GM23338 (cell line): Measurements from ENCODE around the gene GLRX2. TPM values are rescaled to one million over a fixed set of nuclear protein-coding genes. Genes with fewer than 3 reads are reported as not detected.

ENCODE experiments used
- ATAC-seq: fragments of 200-7000 bp; cut with Tn5 transposase; 3 replicates; pipeline ENCODE4 v1.9.1; 2020
- DNase-seq: peaks from one replicate; pipeline ENCODE4 v3.0.0-alpha.2; 2015; ENCODE audit warnings: low spot score
- H2AFZ ChIP-seq: fragments of 200-600 bp; sonication (generic); 2 replicates; pipeline ENCODE4 v1.8.0; 2016; ENCODE audit warnings: antibody characterized with exemption, mild to moderate bottlenecking, moderate library complexity
- H3F3A ChIP-seq: fragments of 200-600 bp; sonication (generic); replicated peaks from 2 replicates; pipeline ENCODE4 v1.8.0; 2017; ENCODE audit warnings: antibody characterized with exemption, mixed run types, low read depth
- H3K27ac ChIP-seq: fragments of 200-600 bp; sonication (generic); 2 replicates; pipeline ENCODE4 v1.6.1; 2016; ENCODE audit warnings: low read depth
- H3K27me3 ChIP-seq: fragments of 200-600 bp; sonication (generic); 2 replicates; pipeline ENCODE4 v1.8.0; 2016; ENCODE audit warnings: mild to moderate bottlenecking, mixed run types, moderate library complexity; ENCODE audit not compliant: insufficient read depth
- H3K36me3 ChIP-seq: fragments of 200-600 bp; sonication (generic); 2 replicates; pipeline ENCODE4 v1.8.0; 2016; ENCODE audit warnings: mild to moderate bottlenecking; ENCODE audit not compliant: insufficient read depth
- H3K4me1 ChIP-seq: fragments of 200-600 bp; sonication (generic); 2 replicates; pipeline ENCODE4 v1.8.0; 2016; ENCODE audit warnings: mild to moderate bottlenecking, moderate library complexity; ENCODE audit not compliant: insufficient read depth
- H3K4me2 ChIP-seq: fragments of 200-600 bp; sonication (generic); 2 replicates; pipeline ENCODE4 v1.7.1; 2017; ENCODE audit warnings: mixed run types
- H3K4me3 ChIP-seq: fragments of 200-600 bp; sonication (generic); 2 replicates; pipeline ENCODE4 v1.6.1; 2016; ENCODE audit warnings: mixed run types
- H3K79me2 ChIP-seq: fragments of 200-600 bp; sonication (generic); replicated peaks from 2 replicates; pipeline ENCODE4 v1.8.0; 2017; ENCODE audit warnings: mild to moderate bottlenecking; ENCODE audit not compliant: insufficient read depth
- H3K9me2 ChIP-seq: fragments of 200-600 bp; sonication (generic); 2 replicates; pipeline ENCODE4 v1.8.0; 2017; ENCODE audit not compliant: insufficient read depth
- H4K20me1 ChIP-seq: fragments of 200-600 bp; sonication (generic); replicated peaks from 2 replicates; pipeline ENCODE4 v1.8.0; 2017; ENCODE audit warnings: mild to moderate bottlenecking; ENCODE audit not compliant: insufficient read depth
- H3K27ac Mint-ChIP-seq: 2 replicates; pipeline ENCODE4 v1.8.0; 2020; ENCODE audit warnings: inconsistent platforms, mild to moderate bottlenecking, moderate library complexity, mixed read lengths
- H3K27me3 Mint-ChIP-seq: 3 replicates; pipeline ENCODE4 v1.8.0; 2022; ENCODE audit warnings: low read depth, mild to moderate bottlenecking, moderate library complexity, mixed read lengths, inconsistent platforms; ENCODE audit not compliant: insufficient read depth, poor library complexity
- H3K36me3 Mint-ChIP-seq: 3 replicates; pipeline ENCODE4 v1.8.0; 2021; ENCODE audit warnings: low read depth, mild to moderate bottlenecking, inconsistent platforms, moderate library complexity, mixed read lengths
- H3K4me1 Mint-ChIP-seq: 3 replicates; pipeline ENCODE4 v1.8.0; 2020; ENCODE audit warnings: mild to moderate bottlenecking, inconsistent platforms, mixed read lengths
- H3K4me3 Mint-ChIP-seq: 3 replicates; pipeline ENCODE4 v1.8.0; 2021; ENCODE audit warnings: moderate library complexity, mild to moderate bottlenecking, inconsistent platforms, mixed read lengths
- H3K9me3 Mint-ChIP-seq: 3 replicates; pipeline ENCODE4 v1.8.0; 2020; ENCODE audit warnings: moderate library complexity, mild to moderate bottlenecking, inconsistent platforms, mixed read lengths
- CREB1 ChIP-seq: fragments of 250-450 bp; sonication (Bioruptor Pico); IDR thresholded peaks from 2 replicates; pipeline ENCODE4 v1.5.0; 2020; ENCODE audit warnings: low read depth, mild to moderate bottlenecking, moderate library complexity
- CTCF ChIP-seq, 2 experiments: fragments of 200-600 bp in 1 of 2; sonication (generic) in 1 of 2; conservative IDR thresholded peaks; 2 replicates each; pipeline versions ENCODE4 v1.5.1 to v1.6.1; 2016 to 2017; ENCODE audit warnings: antibody characterized with exemption in 2 of 2, low read depth in 2 of 2, mild to moderate bottlenecking in 2 of 2, moderate library complexity in 1 of 2
- ETS1 ChIP-seq: IDR thresholded peaks from 2 replicates; pipeline ENCODE4 v1.6.1; 2016; ENCODE audit warnings: antibody characterized with exemption
- EZH2 ChIP-seq: fragments of 200-600 bp; sonication (generic); IDR thresholded peaks from one replicate; pipeline ENCODE4 v1.8.0; 2017; ENCODE audit warnings: antibody characterized with exemption, mild to moderate bottlenecking, low read depth; ENCODE audit not compliant: unreplicated experiment
- EZH2phosphoT487 ChIP-seq: fragments of 200-600 bp; sonication (generic); IDR thresholded peaks from one replicate; pipeline ENCODE4 v1.8.1; 2018; ENCODE audit warnings: antibody characterized with exemption; ENCODE audit not compliant: unreplicated experiment
- JUNB ChIP-seq: IDR thresholded peaks from one replicate; pipeline ENCODE4 v1.6.1; 2016; ENCODE audit warnings: antibody characterized with exemption; ENCODE audit not compliant: unreplicated experiment
- NANOG ChIP-seq: IDR thresholded peaks from 2 replicates; pipeline ENCODE4 v1.6.1; 2016; ENCODE audit warnings: antibody characterized with exemption, borderline replicate concordance
- POLR2AphosphoS5 ChIP-seq: IDR thresholded peaks from 2 replicates; pipeline ENCODE4 v1.6.1; 2016; ENCODE audit warnings: antibody characterized with exemption, low read depth
- REST ChIP-seq: IDR thresholded peaks from one replicate; pipeline ENCODE4 v1.6.1; 2018; ENCODE audit warnings: antibody characterized with exemption; ENCODE audit not compliant: unreplicated experiment
- STAT1 ChIP-seq: IDR thresholded peaks from one replicate; pipeline ENCODE4 v1.6.1; 2016; ENCODE audit warnings: antibody characterized with exemption; ENCODE audit not compliant: unreplicated experiment
- ZNF114 ChIP-seq: fragments of 250-450 bp; sonication (Bioruptor Pico); IDR thresholded peaks from 2 replicates; pipeline ENCODE4 v1.5.0; 2020; ENCODE audit warnings: mild to moderate bottlenecking, moderate library complexity
- ZNF331 ChIP-seq: fragments of 250-450 bp; sonication (Bioruptor Pico); IDR thresholded peaks from 2 replicates; pipeline ENCODE4 v1.5.0; 2020; ENCODE audit warnings: low read depth, mild to moderate bottlenecking, moderate library complexity
- polyA plus RNA-seq: library from polyadenylated mRNA; unstranded; fragments of >200 nt; fragmentation: Nextera tagmentation; extraction: Ambion mirVana; gene quantifications from 2 replicates; pipeline ENCODE4 v1.2.1, GENCODE V29; 2016
- total RNA-seq: library from RNA; depleted of rRNA; stranded (reverse); fragments of >200 nt; shearing (Covaris generic); gene quantifications from 2 replicates; pipeline ENCODE4 v1.2.3, GENCODE V29; 2014
- TF ChIP-seq, protein P1 (sequence below): fragments of 250-450 bp; sonication (Bioruptor Pico); IDR thresholded peaks from 2 replicates; pipeline ENCODE4 v1.5.0; 2020; ENCODE audit warnings: mild to moderate bottlenecking, moderate library complexity

GLRX2 gene
- total and polyA plus RNA-seq, 2 experiments from 2014 or later: 7.7 to 28.3 TPM

- Histone ChIP-seq H3K4me2 (no peak overlapping the region), H3F3A (no peaks in the 10 kb centered on the region), H3K9me2 (no peaks in the 10 kb centered on the region), H4K20me1 (no peaks in the 10 kb centered on the region), H3K4me3 (no peak overlapping the region), H3K4me1 (peaks cover 25% of the 10 kb centered on the region), H3K79me2 (no peaks in the 10 kb centered on the region), H3K36me3 (no peaks in the 10 kb centered on the region), H2AFZ (peak overlapping the region; percentile 53; the same call in 1 of the 2 replicates), H3K27me3 (no peaks in the 10 kb centered on the region), H3K27ac (no peak overlapping the region)
- H3K27me3 Mint-ChIP-seq: peaks cover 2% of the 10 kb centered on the region
- no peaks in the 10 kb centered on the region for H3K36me3 Mint-ChIP-seq
- no peak overlapping the region for H3K4me3 Mint-ChIP-seq
- TF ChIP-seq STAT1 (no peak), ETS1 (no peak), CREB1 (no peak), JUNB (no peak), EZH2phosphoT487 (no peak), NANOG (no peak), REST (no peak), EZH2 (no peak), CTCF (conservative IDR thresholded peaks at IDR 0.05; ENCODE audit: low read depth in 2 of 2) (no peak), ZNF114 (no peak), POLR2AphosphoS5 (no peak), ZNF331 (no peak)
- TF ChIP-seq, protein P1, sequence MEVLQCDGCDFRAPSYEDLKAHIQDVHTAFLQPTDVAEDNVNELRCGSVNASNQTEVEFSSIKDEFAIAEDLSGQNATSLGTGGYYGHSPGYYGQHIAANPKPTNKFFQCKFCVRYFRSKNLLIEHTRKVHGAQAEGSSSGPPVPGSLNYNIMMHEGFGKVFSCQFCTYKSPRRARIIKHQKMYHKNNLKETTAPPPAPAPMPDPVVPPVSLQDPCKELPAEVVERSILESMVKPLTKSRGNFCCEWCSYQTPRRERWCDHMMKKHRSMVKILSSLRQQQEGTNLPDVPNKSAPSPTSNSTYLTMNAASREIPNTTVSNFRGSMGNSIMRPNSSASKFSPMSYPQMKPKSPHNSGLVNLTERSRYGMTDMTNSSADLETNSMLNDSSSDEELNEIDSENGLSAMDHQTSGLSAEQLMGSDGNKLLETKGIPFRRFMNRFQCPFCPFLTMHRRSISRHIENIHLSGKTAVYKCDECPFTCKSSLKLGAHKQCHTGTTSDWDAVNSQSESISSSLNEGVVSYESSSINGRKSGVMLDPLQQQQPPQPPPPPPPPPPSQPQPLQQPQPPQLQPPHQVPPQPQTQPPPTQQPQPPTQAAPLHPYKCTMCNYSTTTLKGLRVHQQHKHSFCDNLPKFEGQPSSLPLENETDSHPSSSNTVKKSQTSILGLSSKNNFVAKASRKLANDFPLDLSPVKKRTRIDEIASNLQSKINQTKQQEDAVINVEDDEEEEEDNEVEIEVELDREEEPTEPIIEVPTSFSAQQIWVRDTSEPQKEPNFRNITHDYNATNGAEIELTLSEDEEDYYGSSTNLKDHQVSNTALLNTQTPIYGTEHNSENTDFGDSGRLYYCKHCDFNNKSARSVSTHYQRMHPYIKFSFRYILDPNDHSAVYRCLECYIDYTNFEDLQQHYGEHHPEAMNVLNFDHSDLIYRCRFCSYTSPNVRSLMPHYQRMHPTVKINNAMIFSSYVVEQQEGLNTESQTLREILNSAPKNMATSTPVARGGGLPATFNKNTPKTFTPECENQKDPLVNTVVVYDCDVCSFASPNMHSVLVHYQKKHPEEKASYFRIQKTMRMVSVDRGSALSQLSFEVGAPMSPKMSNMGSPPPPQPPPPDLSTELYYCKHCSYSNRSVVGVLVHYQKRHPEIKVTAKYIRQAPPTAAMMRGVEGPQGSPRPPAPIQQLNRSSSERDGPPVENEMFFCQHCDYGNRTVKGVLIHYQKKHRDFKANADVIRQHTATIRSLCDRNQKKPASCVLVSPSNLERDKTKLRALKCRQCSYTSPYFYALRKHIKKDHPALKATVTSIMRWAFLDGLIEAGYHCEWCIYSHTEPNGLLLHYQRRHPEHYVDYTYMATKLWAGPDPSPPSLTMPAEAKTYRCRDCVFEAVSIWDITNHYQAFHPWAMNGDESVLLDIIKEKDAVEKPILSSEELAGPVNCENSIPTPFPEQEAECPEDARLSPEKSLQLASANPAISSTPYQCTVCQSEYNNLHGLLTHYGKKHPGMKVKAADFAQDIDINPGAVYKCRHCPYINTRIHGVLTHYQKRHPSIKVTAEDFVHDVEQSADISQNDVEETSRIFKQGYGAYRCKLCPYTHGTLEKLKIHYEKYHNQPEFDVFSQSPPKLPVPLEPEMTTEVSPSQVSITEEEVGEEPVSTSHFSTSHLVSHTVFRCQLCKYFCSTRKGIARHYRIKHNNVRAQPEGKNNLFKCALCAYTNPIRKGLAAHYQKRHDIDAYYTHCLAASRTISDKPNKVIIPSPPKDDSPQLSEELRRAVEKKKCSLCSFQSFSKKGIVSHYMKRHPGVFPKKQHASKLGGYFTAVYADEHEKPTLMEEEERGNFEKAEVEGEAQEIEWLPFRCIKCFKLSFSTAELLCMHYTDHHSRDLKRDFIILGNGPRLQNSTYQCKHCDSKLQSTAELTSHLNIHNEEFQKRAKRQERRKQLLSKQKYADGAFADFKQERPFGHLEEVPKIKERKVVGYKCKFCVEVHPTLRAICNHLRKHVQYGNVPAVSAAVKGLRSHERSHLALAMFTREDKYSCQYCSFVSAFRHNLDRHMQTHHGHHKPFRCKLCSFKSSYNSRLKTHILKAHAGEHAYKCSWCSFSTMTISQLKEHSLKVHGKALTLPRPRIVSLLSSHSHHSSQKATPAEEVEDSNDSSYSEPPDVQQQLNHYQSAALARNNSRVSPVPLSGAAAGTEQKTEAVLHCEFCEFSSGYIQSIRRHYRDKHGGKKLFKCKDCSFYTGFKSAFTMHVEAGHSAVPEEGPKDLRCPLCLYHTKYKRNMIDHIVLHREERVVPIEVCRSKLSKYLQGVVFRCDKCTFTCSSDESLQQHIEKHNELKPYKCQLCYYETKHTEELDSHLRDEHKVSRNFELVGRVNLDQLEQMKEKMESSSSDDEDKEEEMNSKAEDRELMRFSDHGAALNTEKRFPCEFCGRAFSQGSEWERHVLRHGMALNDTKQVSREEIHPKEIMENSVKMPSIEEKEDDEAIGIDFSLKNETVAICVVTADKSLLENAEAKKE (CRISPR knock-in tag): no peak
- peaks cover 46% of the 10 kb centered on the region for H3K4me1 Mint-ChIP-seq
- H3K9me3 Mint-ChIP-seq: no peaks in the 10 kb centered on the region
- DNase-seq (no peak), ATAC-seq (no peak)
- H3K27ac Mint-ChIP-seq: no peak overlapping the region; the same call in 1 of the 2 replicates
Observed at GRCh38 chr1:193110246-193110645, 5.0 kb upstream of the GLRX2 start.
